Osteoblast (primary cell): ENCODE measurements around the gene SOX10. TPM values are rescaled to one million over a fixed set of nuclear protein-coding genes. Genes with fewer than 3 reads are reported as not detected.

Experiments used
- DNase-seq: peaks from one replicate; pipeline ENCODE4 v3.0.0; 2011; ENCODE audit warnings: low spot score, mixed read lengths; ENCODE audit not compliant: insufficient read length; ENCODE audit errors: missing footprints
- H2AFZ ChIP-seq: 2 replicates; pipeline ENCODE4 v1.6.0; 2011; ENCODE audit warnings: mild to moderate bottlenecking, low read length
- H3K27ac ChIP-seq: 2 replicates; pipeline ENCODE4 v1.5.1; 2011; ENCODE audit warnings: mild to moderate bottlenecking, low read depth, low read length, moderate library complexity
- H3K27me3 ChIP-seq: 2 replicates; pipeline ENCODE4 v1.6.0; 2012; ENCODE audit warnings: mild to moderate bottlenecking, control low read depth, inconsistent platforms, low read length, moderate library complexity; ENCODE audit not compliant: insufficient read depth
- H3K36me3 ChIP-seq: 2 replicates; pipeline ENCODE4 v1.5.1; 2011; ENCODE audit warnings: mild to moderate bottlenecking, low read length, control low read depth, moderate library complexity; ENCODE audit not compliant: insufficient read depth
- H3K4me1 ChIP-seq: 2 replicates; pipeline ENCODE4 v1.5.1; 2011; ENCODE audit warnings: mild to moderate bottlenecking, low read length, control low read depth, moderate library complexity; ENCODE audit not compliant: insufficient read depth
- H3K4me2 ChIP-seq: 2 replicates; pipeline ENCODE4 v1.6.0; 2011; ENCODE audit warnings: mild to moderate bottlenecking, low read length; ENCODE audit not compliant: insufficient read depth
- H3K4me3 ChIP-seq: fragments of 200-600 bp; sonication (generic); 3 replicates; pipeline ENCODE4 v1.5.1; 2012; ENCODE audit warnings: mild to moderate bottlenecking, low read length, inconsistent platforms; ENCODE audit not compliant: insufficient read depth
- H3K79me2 ChIP-seq: 2 replicates; pipeline ENCODE4 v1.6.0; 2012; ENCODE audit warnings: mild to moderate bottlenecking, low read length, control low read depth, inconsistent platforms; ENCODE audit not compliant: insufficient read depth
- H3K9me3 ChIP-seq: 2 replicates; pipeline ENCODE4 v1.5.1; 2011; ENCODE audit warnings: low read depth, low read length, control low read depth
- H4K20me1 ChIP-seq: 2 replicates; pipeline ENCODE4 v1.6.0; 2012; ENCODE audit warnings: mild to moderate bottlenecking, low read length, control low read depth; ENCODE audit not compliant: insufficient read depth
- total RNA-seq: library from RNA; depleted of rRNA; stranded (reverse); fragments of >200 nt; gene quantifications from 2 replicates; pipeline ENCODE4 v1.2.3, GENCODE V29; 2012
- TF ChIP-seq, protein P1 (sequence below): IDR thresholded peaks from 2 replicates; pipeline ENCODE4 v1.5.1; 2011; ENCODE audit warnings: mild to moderate bottlenecking, low read depth, low read length, moderate library complexity; ENCODE audit errors: extremely low read depth

SOX10 gene
- total RNA-seq, 1 donor = not detected

DNA sequence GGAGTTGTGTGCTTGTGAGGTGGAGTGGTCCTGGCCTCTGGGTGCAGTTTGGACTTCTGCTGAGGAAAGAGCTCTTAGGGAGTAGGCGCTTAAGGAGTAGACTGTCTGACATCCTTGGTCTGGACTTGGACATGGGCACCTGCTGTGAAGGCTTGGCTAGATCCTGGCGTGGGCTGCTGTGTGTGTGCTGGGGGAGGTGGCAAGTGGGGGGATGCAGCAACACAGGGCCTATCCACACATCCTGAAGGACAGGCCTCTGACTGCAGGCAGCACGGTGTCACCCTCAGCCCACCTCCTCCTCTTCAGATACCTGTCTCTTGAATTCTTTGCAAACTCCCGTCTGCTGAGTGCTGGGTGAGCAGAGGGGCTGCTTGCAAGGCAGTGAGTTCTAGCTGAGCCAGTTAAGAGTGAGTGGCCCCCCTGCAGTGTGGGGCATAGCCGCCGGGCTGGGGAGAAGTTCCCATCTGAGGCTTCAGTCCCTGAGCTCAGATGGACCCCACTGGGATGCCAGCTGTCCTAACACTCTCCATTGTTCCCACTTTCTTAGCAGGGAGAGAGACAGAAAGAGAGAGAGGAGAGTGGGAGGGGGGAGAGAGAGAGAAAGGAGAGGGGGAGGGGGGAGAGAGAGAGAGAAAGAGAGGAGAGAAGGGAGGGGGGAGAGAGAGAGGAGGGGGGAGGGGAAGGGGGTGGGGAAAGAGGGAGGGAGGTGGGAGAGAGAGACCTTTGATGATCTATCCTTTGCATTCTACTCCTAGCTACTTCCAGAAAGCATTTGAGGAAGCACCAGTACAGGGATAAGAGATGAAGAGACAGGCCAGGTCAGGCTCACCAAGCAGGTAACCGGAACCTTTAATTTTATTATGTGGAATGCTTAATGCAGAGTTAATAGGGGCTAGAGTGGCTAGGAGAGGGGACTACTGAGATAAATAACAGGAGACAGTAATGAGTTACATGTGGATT lies 12.6 kb downstream of the SOX10 start:
- no peaks in the 10 kb centered on the region for H3K79me2 ChIP-seq
- no peak overlapping the region for H3K4me3 ChIP-seq
- no peaks in the 10 kb centered on the region for H3K9me3 ChIP-seq
- no peak overlapping the region for H2AFZ ChIP-seq
- H3K27me3 ChIP-seq = no peaks in the 10 kb centered on the region
- H3K4me2 ChIP-seq = no peak overlapping the region
- peak; percentile 39 for DNase-seq
- H3K4me1 ChIP-seq = no peaks in the 10 kb centered on the region
- H3K36me3 ChIP-seq = peaks cover 6% of the 10 kb centered on the region
- H4K20me1 ChIP-seq = peaks cover 4% of the 10 kb centered on the region
- H3K27ac ChIP-seq = no peak overlapping the region
- TF ChIP-seq, protein P1, sequence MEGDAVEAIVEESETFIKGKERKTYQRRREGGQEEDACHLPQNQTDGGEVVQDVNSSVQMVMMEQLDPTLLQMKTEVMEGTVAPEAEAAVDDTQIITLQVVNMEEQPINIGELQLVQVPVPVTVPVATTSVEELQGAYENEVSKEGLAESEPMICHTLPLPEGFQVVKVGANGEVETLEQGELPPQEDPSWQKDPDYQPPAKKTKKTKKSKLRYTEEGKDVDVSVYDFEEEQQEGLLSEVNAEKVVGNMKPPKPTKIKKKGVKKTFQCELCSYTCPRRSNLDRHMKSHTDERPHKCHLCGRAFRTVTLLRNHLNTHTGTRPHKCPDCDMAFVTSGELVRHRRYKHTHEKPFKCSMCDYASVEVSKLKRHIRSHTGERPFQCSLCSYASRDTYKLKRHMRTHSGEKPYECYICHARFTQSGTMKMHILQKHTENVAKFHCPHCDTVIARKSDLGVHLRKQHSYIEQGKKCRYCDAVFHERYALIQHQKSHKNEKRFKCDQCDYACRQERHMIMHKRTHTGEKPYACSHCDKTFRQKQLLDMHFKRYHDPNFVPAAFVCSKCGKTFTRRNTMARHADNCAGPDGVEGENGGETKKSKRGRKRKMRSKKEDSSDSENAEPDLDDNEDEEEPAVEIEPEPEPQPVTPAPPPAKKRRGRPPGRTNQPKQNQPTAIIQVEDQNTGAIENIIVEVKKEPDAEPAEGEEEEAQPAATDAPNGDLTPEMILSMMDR = no peak

DNA sequence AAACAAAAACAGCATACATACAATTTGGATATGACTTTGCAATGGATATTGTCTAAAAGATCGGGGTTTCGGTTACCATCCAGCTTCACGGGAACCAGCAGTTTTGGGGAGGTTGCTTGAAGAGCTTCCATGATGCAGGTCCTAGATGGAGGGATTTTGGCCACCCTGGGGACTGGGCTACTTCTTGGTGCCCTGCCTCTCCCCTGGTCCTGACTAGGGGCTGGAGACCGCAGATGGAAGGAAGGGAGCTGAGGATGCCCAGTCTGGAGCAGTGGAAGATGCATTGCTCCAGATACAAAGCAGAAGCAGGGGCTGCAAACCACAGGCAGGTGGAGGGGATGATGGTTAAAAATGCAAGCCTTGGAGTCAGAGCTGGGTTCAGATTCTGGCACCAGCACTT lies 13.5 kb downstream of the SOX10 start:
- Histone ChIP-seq H2AFZ (no peak overlapping the region), H3K27ac (no peak overlapping the region), H3K79me2 (peaks cover under 1% of the 10 kb centered on the region), H4K20me1 (peaks cover 11% of the 10 kb centered on the region), H3K4me3 (no peak overlapping the region), H3K36me3 (peaks cover 7% of the 10 kb centered on the region), H3K4me2 (no peak overlapping the region), H3K9me3 (no peaks in the 10 kb centered on the region), H3K4me1 (peaks cover 4% of the 10 kb centered on the region), H3K27me3 (no peaks in the 10 kb centered on the region)
- DNase-seq = peak; percentile 68
- TF ChIP-seq, protein P1 = no peak

DNA sequence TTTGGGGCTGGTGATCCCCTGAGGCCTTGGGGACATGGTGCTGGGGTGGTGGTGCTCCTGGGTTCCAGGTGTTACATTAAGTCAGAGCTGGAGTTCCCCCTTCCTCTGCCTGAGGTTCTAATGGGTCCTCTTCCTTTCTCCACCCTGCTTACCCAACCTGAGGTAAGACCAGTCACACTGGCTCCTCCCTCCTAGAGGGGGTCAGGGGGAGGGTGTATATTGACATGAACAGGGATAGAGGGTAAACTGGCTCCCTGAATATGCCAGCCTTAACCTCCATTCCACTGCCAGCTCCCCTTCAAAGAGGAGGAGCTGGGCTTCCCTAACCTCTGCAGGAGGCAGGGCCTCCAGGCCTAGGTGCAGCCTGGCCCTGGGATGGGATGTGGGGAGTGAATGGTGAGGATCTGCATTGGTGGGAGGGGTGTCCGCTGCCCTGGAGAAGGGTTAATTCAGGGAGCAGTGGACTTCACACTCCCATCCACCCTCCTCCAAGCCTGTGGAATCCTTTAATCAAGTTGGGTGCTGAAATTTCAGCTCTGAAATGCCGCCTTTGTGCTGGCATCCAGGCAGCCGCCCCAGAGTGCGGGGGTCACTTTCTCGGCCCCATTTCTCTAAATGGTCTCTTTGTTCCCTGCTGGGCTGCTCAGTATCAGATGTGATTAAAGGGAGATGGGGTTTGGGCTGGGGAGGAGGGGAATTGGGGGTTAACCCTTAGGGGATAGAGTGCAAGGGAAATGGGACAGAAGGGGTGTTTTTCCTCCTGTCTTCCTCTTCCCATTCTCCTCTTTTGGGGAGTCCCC lies 15.7 kb downstream of the SOX10 start:
- H3K79me2 ChIP-seq = peaks cover 3% of the 10 kb centered on the region
- H3K4me3 ChIP-seq = no peak overlapping the region
- H3K4me2 ChIP-seq = no peak overlapping the region
- peaks cover 22% of the 10 kb centered on the region for H4K20me1 ChIP-seq
- no peak overlapping the region for H3K27ac ChIP-seq
- H3K9me3 ChIP-seq = no peaks in the 10 kb centered on the region
- DNase-seq = peak; percentile 65
- H2AFZ ChIP-seq = no peak overlapping the region
- TF ChIP-seq, protein P1 = no peak
- no peaks in the 10 kb centered on the region for H3K27me3 ChIP-seq
- H3K4me1 ChIP-seq = peaks cover 11% of the 10 kb centered on the region
- peaks cover 7% of the 10 kb centered on the region for H3K36me3 ChIP-seq
